ENCODE data around the gene PTGFRN. TPM values are rescaled to one million over a fixed set of nuclear protein-coding genes. Genes with fewer than 3 reads are reported as not detected.

PTGFRN gene
- total RNA-seq, 1 donor from 2014 or later, result 86.9 TPM

- no peak for DNase-seq (ENCODE audit: extremely low read depth, low read depth, low spot score)
Observed at GRCh38 chr1:116940814-116941599, 31.3 kb downstream of the PTGFRN start.

DNA sequence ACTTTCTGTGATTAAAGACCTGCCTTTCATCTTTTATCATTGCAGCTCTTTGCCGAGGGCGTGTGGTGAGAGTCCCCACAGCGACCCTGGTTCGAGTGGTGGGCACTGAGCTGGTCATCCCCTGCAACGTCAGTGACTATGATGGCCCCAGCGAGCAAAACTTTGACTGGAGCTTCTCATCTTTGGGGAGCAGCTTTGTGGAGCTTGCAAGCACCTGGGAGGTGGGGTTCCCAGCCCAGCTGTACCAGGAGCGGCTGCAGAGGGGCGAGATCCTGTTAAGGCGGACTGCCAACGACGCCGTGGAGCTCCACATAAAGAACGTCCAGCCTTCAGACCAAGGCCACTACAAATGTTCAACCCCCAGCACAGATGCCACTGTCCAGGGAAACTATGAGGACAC lies 32.0 kb downstream of the PTGFRN start:
- no peak for DNase-seq (ENCODE audit: extremely low read depth, low read depth, low spot score)

DNA sequence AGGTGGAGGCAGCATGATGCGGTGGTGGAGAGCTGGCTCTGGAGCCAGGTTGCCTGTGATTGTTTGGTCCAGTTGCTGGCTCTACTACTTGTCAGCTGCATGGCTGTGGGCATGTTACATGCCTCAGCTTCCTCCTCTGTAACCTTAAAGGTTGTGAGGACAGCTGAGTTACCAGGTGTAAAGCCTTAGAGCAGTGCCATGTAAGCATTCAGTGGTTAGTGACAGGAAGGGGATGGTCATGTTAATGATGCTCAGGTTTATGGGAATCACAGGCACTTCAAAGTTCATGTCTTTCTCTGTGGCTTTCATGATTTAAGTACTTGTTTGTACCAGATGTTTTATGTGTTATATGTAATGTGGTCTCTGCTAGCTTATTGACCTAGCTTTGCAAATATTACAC lies 32.6 kb downstream of the PTGFRN start:
- no peak for DNase-seq (ENCODE audit: extremely low read depth, low read depth, low spot score)

DNA sequence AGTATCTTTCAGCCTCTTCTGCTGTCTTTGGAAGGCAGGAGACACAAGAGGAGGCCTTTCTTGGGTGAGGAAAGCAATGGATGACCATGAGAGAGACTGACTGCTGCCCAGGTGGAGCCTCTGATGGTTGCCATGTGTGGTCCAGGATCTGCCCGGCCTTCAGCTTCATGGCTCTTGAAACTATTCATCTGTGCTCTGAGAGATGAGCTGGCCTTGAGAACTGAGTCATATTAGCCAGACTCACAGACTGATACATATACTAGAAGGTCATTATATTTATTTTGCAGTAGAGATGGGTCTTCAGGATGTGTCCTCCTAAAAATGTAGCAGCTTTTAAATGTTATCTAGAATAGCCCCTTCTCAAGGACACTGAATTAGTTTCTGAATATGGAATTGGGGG lies 33.7 kb downstream of the PTGFRN start:
- no peak for DNase-seq (ENCODE audit: extremely low read depth, low read depth, low spot score)

- no peak for DNase-seq (ENCODE audit: extremely low read depth, low read depth, low spot score)
Observed at GRCh38 chr1:116944613-116945012, 34.9 kb downstream of the PTGFRN start.

GRCh38 chr1:116945421-116945820 lies 35.7 kb downstream of the PTGFRN start:
- DNase-seq (ENCODE audit: extremely low read depth, low read depth, low spot score), result no peak

GRCh38 chr1:116945996-116946395 lies 36.3 kb downstream of the PTGFRN start:
- no peak for DNase-seq (ENCODE audit: extremely low read depth, low read depth, low spot score)

DNA sequence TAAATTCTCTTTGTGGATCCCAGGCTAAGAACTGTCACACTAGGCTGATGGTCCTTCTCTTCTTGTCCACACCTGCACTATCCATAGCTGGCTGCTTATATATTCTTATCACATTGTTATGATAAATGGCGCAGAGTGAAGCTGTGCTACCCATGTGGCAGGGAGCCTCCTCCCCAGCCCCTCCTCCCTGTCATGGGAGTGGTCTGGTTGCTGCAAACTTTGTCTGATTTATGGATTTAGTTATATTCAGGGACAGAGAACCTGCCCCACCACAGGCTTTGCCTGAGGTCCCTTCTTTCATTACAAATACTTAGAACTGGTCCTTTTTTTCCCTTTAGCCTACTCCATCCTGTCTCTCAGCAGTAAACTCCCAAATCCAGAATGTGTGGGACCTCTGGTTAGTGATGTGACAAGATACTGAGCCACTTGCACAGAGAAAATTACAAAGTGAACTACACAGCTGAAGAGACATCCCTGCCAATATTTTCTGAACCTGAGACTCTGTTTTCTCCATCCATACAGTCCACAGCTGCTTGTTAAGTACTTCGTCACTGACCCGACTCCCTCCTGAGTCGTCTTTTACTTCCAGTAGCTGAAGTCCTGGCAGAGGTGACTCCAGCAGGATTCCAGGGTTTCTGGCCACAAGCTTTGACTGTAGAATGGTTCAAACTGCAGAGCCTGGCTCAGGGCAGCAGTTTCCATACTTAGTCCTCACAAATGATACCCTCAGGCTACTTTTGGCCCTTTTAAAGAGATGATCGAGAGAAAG lies 37.6 kb downstream of the PTGFRN start:
- no peak for DNase-seq (ENCODE audit: extremely low read depth, low read depth, low spot score)

GRCh38 chr1:116948046-116948445 lies 38.3 kb downstream of the PTGFRN start:
- DNase-seq (ENCODE audit: extremely low read depth, low read depth, low spot score), result no peak

DNA sequence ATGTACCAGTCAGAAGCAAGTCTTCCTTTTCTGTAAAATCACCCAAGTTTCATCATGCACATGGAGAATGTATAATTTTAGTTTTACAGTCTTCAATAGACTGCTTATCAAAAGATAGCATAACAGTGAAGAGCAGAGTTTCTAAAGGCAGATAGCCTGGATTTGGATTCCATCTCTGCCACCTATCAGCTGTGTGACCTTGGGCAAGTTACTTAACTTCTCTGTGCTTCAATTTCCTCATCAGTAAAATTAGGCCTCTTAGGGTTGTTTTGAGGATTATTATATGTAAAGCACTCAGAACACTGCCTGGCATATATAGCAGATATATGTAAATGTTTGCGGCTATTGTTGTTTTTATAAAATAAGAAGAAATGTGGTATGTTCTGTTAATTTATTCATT lies 38.9 kb downstream of the PTGFRN start:
- no peak for DNase-seq (ENCODE audit: extremely low read depth, low read depth, low spot score)

GRCh38 chr1:116949213-116949985 lies 39.7 kb downstream of the PTGFRN start:
- no peak for DNase-seq (ENCODE audit: extremely low read depth, low read depth, low spot score)

- no peak for DNase-seq (ENCODE audit: extremely low read depth, low read depth, low spot score)
Observed at GRCh38 chr1:116950517-116951199, 40.9 kb downstream of the PTGFRN start.

- no peak for DNase-seq (ENCODE audit: extremely low read depth, low read depth, low spot score)
Observed at GRCh38 chr1:116951200-116951935, 41.7 kb downstream of the PTGFRN start.

- no peak for DNase-seq (ENCODE audit: extremely low read depth, low read depth, low spot score)
Observed at GRCh38 chr1:116952738-116953275, 43.1 kb downstream of the PTGFRN start.

GRCh38 chr1:116954440-116954839 lies 44.7 kb downstream of the PTGFRN start:
- no peak for DNase-seq (ENCODE audit: extremely low read depth, low read depth, low spot score)

GRCh38 chr1:116956378-116956777 lies 46.7 kb downstream of the PTGFRN start:
- DNase-seq (ENCODE audit: extremely low read depth, low read depth, low spot score), result no peak

- no peak for DNase-seq (ENCODE audit: extremely low read depth, low read depth, low spot score)
Observed at GRCh38 chr1:116957646-116958045, 47.9 kb downstream of the PTGFRN start.

GRCh38 chr1:116958110-116958509 lies 48.4 kb downstream of the PTGFRN start:
- no peak for DNase-seq (ENCODE audit: extremely low read depth, low read depth, low spot score)

- DNase-seq (ENCODE audit: extremely low read depth, low read depth, low spot score), result no peak
Observed at GRCh38 chr1:116958977-116959376, 49.3 kb downstream of the PTGFRN start.

DNA sequence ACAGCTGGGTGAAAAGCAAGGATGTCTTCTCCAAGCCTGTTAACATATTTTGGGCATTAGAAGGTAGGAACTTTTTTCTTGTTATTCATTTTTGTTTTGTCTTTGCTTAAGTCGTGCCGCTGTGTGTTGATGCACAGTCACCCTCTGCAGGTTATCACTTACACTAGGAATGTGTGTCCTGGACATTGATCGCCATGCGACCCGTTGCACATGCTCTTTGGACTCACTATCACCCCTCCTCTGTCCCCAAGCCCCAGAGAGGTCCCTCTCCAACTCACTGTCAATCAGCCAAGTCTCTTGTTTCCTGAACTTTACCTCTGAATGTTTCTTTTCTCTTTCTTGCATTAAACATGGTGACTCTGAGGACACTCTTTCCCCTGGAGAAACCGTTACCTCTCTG lies 51.9 kb downstream of the PTGFRN start:
- DNase-seq (ENCODE audit: extremely low read depth, low read depth, low spot score), result no peak

Data from glomerular endothelial cell (primary cell).